Activated CD4-positive, CD25-positive, alpha-beta regulatory T cell (primary cell): Measurements from ENCODE around the gene FKBP7.
A peak's percentile ranks its signal among the peaks of the same experiment; 100 is the strongest.
"Not testable (repeated sequence)": the region's sequence is repeated elsewhere in the genome, so short reads cannot be mapped to it uniquely, and the experiment has no call there.

Experiments used
- DNase-seq, 4 experiments: peaks; one replicate each; lab custom pipeline; 2025; lab: John Stamatoyannopoulos, UW

FKBP7 gene

GRCh38 chr2:178449700-178450523 lies 28.5 kb downstream of the FKBP7 start:
- peak in 1 of 4 experiments; percentile 11 for DNase-seq

DNA sequence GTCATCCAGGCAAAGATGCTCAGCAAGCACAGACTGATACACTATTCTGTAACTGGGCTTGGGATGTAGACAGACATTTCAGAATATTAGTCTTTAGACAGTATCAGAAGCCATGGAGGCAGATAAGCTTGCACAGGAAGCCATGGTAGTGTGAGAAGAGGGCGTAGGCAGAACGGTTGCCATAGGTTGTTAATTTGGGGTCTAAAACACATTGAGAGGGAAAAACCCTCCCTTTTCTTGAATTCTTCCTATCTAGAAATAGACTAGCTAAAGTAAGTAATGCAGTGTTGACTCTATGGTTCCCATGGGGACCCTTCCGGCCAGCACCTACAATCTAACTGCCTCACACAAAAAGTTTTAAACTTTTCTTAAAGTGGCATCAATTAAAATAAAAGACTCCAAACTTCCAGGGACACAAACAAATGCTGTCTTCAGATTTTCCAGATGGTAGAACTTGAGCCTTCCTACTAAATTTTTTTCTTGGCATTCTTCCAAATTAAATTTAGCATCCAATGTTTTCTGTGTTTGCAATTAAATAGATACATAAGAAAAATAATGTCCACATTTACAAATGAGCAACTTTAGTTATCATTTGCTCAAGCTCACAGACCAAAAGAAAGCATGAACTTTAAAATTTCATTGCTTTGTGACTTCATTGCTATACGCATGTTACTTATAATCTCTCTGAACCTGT lies 29.3 kb downstream of the FKBP7 start:
- DNase-seq, result no peak

DNA sequence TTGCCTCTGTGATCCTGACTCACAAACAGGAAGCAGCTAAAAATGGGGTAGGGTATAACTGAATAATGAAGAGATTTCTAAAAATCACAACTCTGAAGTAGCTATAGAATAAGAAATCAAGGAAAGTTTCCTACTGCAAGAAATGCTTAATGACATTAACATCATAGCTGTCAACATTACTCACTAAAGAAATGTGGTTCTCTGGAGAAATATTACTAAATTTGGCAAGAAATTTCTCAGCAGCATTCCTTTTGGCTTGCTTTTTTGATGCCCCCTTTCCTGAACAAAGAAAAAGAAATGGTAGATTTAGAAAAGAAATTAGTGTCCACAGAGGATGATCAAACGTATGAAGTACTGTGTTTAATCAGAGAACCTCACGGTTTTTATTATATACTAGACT lies 37.0 kb downstream of the FKBP7 start:
- no peak for DNase-seq

GRCh38 chr2:178436662-178437061 lies 41.7 kb downstream of the FKBP7 start:
- no peak for DNase-seq

GRCh38 chr2:178429336-178429735 lies 49.1 kb downstream of the FKBP7 start:
- no peak for DNase-seq

DNA sequence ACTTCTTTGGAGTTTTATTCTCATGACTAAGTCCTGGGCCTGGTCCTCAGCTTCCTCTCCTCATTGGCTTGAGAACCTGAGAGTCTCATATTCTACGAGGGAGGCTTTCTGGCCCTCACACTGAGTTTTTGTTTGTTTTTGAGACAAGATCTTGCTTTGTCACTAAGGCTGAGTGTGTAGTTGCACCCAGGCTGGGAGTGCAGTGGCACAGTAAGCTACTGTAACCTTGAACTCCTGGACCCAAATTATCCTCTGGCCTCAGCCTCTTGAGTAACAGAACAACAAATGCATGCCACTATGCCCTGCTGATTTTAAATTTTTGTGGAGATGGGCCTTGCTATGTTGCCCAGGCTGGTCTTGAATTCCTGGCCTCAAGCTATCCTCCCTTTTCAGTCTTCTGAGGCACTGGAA lies 50.0 kb downstream of the FKBP7 start:
- DNase-seq, result no peak

DNA sequence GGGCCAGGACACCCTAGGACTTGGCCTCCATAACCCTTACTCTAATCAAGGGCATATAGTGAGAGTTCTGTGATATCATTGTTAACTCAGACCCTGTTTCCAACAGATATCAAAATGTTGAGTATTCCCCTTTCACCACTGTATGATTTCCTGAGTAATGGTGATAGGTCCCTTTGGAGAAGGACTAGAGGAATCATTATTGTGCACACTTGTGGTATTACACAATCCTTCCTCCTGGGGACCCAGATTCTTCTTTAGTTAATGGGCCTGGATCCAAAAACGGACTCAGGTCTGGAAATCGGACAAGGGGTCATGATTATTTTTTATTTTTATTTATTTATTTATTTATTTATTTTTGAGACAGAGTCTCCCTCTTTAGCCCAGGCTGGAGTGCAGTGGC lies 50.9 kb downstream of the FKBP7 start:
- DNase-seq, result no peak

DNA sequence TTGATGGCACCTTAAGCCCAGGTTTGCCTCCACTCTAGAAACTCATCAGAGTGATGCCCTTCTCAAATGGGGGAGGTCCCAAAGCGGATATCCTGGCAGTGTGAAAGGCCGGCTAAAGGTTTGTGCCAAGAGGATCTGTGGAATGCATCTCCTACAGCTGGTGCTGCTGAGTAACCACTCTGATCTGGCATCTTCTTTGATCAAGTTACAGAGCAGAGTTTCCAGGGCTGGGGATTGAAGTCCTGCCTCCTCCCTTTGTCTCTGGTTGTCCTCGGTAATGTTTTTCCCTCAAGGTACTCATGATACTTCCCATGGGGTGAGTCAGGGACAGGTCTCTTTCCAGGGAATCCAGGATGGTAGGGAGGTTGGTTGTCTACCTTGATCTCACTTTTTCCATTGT lies 52.0 kb downstream of the FKBP7 start:
- DNase-seq, result no peak

GRCh38 chr2:178425255-178425827 lies 53.1 kb downstream of the FKBP7 start:
- DNase-seq, result no peak

- not testable (repeated sequence) for DNase-seq
Measured at GRCh38 chr2:178423746-178424145, 54.7 kb downstream of the FKBP7 start.

- no peak for DNase-seq
Measured at GRCh38 chr2:178422097-178422496, 56.3 kb downstream of the FKBP7 start.

- no peak for DNase-seq
Measured at GRCh38 chr2:178420463-178420999, 57.9 kb downstream of the FKBP7 start.

GRCh38 chr2:178419123-178419522 lies 59.3 kb downstream of the FKBP7 start:
- no peak for DNase-seq

GRCh38 chr2:178418426-178418825 lies 60.0 kb downstream of the FKBP7 start:
- DNase-seq, result no peak

- no peak for DNase-seq
Measured at GRCh38 chr2:178417916-178418315, 60.5 kb downstream of the FKBP7 start.

GRCh38 chr2:178415979-178416378 lies 62.4 kb downstream of the FKBP7 start:
- no peak for DNase-seq

DNA sequence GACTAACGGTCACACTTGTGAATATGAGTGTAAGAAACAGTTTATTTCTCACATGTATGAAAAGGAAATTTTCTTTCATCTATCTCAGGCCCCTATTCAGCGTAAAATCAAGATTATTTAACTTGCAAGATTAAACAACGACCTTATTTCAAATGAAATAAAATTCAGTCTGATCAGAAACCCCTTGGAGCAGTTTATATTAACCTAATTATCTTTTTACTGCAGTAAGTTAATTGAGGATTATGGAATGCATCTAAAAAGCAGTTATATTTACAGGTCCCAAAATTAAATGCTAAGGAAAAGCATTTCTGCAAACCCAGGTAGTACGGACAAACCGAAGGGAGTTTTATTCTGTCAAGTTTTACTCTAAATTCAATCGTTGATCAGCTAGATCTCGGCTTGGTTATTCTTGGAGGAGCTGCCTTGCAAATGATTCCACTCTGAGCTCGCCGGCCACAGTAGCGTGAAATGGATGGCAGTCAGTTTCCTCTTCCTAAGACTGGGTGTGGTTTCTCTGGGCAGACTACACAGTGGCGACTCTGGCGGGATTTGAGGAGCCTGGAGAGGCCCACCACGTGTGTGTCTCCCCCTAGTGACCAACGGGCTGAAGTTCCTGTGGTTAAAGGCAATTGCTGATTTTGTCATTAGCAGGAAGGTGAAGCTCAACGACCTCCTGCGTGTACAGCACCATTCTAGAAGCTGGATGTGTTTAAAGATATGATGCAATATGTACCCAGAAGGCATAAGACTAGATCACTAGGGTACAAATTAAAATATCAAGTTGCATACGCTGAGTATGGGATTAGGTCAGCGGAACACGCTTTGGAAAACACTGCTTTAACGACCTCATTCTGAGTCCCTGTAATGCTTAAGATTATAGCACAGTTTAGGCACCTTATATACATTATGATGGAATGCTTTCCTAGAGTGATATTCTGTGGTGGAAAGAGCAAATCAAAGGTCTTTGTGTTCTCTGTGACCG lies 63.8 kb downstream of the FKBP7 start:
- peak; percentile 18 to 65 (median 44) for DNase-seq
